RCC 7860 (cell line): ENCODE measurements around the gene CACNA1D.
"Not testable (repeated sequence)": the region's sequence is repeated elsewhere in the genome, so short reads cannot be mapped to it uniquely, and the experiment has no call there.

Source experiments
- DNase-seq: peaks from one replicate; pipeline ENCODE4 v3.0.0-alpha.2; 2015; ENCODE audit warnings: low spot score
- FAIRE-seq: peaks from 2 replicates; lab custom pipeline; 2012; peaks lifted over from hg19 to GRCh38; lab: Jason Lieb, UNC

The CACNA1D gene

DNA sequence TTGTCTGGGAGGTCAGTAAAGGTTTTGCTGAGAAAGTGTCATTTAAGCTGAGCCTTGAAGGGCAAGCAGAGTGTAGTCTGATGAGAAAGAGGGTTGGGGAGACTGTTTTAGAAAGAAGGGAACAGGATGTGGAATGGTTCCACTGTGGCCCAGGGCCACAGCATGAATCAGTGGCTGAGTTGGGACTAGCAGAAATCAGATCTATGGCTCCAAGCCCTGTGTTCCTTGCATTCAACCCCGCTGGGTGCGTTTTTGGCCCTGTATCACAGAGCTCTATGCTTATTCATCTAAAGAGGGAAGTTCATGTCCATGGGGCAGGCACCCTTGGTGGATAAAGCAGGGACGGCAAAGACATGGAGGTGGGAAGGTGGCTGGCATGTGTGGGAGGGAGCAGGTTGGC, 151.3 kb downstream of the CACNA1D start:
- DNase-seq (no peak), FAIRE-seq (no peak)

DNA sequence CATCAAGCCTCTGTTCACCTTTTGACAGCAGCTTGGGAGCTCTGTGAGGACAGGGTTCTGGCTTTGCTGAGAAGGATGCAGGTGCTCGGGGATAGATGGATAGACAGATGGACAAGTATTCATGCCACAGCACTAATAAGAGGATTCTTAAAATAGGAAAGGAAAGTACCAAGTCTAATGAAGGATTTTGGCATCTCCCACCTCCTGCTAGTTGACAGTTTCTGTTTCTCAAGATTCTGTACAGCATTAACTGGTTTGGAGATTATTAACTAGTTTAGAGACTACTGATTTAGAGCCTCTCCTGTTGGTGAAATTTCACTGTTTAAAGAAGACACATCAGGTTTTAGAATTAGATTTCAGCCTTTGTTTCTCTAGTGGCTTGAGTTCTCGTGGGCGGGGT, 152.3 kb downstream of the CACNA1D start:
- no peak for FAIRE-seq

DNA sequence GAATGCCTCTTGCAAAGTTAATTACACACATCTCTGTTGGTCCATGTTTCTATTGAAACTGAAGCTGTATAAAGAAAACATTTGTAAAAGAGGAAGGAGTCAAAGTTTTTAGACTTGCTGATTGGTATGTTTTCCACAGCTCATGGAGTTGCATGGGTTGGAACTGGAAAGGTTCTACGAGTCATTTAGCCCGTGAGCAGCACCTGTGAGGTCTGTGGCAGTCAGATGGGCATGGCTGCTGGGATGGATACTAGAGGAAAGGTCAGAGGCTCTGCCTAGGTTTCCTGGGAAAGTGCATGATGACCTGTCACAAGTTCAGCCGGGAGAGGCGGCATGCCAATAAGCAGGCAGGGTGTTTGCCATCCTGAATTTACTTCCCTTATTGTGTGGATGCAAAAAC, 155.4 kb downstream of the CACNA1D start:
- FAIRE-seq, result no peak

More for the DNA sequence above, 152.3 kb downstream of the CACNA1D start:
- DNase-seq, result no peak

DNA sequence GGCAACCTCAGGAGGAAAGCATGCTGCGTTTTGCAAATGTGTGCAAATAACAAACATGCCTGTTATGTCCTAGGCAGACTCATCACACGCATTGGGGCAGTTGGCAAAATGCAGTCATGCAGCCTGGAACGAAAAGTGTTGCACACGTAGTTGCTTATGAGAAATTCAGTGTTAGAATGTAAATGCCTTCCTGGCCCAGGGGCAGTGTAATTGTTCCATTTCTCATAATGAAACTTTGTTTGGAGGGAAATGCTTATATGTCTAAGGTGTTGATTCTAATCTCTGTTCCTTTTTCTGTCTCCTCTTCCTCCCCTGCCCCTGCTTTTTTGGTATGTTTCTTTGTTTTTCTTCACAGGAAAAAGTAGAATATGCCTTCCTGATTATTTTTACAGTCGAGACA, 156.0 kb downstream of the CACNA1D start:
- FAIRE-seq (no peak), DNase-seq (no peak)

More for the DNA sequence above, 155.4 kb downstream of the CACNA1D start:
- no peak for DNase-seq

DNA sequence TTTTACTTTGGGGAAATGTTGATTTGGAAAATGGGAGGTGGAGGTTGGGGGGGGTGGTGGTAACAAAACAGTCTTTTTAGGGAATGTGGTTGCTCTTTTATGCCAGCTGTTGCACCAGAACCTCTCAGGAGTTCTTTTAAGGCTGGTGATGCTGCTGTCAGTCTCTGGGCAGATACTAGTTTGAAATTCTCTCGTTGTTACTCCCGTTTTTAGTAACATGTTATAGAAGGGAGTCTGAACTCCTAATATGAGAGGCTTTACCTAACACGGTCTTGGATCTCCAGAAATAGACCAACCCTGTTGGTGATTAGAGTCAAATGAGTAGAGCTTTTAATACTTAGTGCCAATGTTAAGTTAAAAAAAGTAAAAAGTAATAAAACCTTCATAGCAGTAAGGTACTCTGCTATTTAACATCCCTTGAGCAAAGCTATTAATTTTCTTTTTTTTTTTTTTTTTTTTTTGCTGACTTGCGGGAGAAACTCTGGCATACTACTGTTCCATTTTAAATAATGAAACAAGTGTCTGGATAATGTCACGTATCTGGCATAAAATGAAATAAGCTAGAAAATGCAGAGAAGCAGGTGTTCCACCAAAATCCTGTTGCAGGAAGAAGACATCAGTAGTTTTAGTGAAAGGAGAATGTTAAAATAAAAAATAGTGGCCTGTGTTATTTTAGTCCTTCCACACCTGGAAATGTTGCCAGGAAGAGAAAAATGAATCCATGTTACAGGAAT, 156.7 kb downstream of the CACNA1D start:
- DNase-seq (no peak), FAIRE-seq (no peak)

DNA sequence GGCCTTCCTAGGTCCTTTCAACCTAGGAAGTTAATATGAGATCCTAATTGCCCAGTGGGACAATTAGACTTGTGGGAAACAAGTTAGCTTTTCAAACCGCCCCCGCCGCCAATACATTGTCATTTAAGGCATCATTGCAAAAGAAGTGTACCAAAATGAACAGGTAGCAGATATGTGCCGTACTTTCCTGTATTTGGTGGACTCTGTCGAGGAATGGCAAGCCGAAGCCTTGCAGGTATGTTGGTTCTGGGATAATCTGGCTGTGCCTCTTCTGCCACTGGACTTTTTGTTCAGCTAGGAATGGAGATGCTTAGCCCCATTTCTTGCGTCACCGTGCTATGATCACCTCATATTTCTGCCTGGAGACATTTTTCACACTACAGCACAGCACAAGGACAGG, 157.5 kb downstream of the CACNA1D start:
- FAIRE-seq, result no peak
- DNase-seq, result no peak

DNA sequence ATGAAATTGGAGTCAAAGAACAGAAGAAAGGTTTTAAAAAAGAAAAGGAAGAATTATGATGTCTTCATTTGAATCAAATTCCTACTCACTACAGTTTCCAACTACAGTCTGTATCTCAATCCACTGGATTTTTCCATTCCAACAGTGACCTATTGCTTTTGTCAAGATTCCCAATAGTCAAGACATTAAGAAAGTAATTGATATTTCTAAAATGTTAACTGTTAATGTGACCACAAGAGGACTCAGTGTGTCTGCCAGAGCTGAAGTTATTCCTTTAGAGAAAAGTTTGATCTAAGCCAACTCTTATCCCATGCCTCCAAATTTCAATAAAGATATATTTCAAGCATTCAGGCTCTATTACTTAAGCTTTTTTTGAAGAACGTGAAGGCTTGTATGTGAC, 163.2 kb downstream of the CACNA1D start:
- DNase-seq, result no peak
- FAIRE-seq, result no peak

DNA sequence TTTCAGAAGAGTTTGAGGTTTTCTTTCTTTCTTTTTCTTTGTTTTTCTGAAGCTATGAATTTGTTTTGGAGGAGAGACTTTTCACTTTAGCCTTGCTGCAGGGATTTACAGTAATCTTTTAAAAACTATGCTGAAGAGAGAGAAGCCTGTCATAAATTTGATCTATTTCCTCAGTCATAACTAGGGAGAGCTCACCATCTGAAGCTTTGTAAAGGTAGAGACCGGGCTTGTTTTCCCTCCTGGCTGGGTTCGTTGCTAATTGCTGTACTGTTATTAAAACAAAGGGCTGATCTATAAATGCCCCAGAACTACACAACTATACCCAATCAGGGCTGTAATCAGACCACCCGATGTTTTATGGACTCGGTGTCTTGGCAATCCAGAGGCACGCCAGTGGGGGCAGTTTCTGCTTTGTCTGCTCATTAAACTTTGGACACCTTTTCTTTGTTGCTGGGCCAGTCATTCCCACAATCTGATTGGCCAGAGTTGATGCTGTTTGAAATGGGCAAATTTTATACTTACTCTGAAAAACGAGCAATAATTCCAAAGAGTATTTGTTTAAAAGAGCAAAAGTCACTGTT, 164.3 kb downstream of the CACNA1D start:
- no peak for DNase-seq
- FAIRE-seq, result no peak

DNA sequence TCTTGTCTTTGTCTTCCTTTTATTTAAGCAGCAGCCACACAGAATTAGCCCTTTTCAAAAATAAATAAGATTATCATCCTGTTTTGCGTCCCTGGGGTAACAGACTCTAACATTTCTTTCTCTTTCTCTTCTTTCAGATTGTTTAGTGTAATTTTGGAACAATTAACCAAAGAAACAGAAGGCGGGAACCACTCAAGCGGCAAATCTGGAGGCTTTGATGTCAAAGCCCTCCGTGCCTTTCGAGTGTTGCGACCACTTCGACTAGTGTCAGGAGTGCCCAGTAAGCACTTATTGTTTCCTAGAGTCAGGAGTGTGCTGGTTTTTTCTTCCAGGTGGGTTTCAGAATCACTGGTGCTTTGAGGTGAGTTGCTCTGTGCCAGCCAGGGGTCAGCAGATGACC, 165.6 kb downstream of the CACNA1D start:
- no peak for FAIRE-seq
- DNase-seq, result no peak

DNA sequence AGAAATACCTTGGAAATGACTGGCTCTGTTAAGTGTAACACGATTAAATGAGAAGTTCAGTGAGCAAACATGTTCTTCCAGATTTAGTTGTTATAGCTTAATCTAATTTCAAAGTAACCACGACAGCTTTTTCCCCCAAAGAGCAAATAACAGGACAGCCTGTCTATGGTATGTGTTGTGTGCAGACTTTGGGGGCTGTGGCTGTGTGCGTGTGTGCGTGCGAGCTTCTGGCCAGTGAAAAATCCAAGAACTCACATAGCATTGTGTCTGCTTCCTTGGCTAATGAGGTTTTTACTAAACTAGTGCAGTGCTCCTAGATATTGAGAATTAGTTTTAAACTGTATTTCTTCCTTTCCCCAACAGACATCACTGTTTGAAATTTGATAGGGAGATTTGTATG, 167.1 kb downstream of the CACNA1D start:
- DNase-seq, result no peak
- FAIRE-seq, result no peak

DNA sequence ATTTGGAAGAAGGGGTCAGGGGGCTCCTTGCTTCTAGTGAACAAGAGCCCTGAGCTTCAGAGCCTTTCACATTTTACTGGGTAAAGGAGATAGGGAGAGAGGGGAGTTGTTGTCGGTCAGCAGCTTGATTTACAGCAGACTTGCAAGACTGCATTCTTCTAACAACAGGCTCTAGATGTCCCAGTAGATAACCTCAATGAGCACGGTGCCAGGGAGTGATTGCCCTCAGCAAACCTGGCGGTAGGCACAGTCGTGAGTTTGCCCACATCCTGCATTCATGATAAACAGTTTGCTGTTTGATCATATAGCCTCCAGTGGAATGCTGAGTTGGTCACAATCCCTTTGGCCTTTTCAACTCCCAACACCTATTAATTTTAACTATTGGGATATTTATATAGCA, 170.4 kb downstream of the CACNA1D start:
- not testable (repeated sequence) for FAIRE-seq, DNase-seq

DNA sequence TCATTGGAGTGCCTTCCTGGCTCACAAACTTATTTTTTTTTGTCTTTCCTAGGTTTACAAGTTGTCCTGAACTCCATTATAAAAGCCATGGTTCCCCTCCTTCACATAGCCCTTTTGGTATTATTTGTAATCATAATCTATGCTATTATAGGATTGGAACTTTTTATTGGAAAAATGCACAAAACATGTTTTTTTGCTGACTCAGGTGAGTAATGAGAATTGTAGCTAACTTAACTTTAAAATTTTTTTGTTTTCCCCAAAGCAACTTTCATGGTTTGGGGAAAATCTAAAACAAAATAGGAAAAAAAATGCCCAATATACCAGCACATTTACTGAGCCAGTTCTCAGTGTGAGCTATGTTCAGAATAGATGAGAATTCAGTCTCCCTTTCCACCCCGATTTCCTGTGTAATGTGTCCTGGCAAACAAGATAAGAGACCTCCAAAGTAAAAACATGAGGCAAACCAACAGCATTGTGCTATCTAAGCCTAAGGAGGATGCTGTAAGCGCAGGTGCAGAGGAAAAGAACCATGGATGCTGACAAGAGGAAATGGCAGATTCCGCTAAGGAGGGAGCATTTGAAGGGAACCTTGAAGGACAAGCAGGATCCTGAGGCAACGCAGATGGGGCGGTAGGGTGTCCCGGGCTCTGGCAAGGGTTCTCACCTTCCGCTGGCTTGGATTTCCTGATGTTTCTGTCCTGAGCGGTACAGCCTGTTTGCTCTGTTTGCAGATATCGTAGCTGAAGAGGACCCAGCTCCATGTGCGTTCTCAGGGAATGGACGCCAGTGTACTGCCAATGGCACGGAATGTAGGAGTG, 171.4 kb downstream of the CACNA1D start:
- FAIRE-seq (no peak), DNase-seq (no peak)

DNA sequence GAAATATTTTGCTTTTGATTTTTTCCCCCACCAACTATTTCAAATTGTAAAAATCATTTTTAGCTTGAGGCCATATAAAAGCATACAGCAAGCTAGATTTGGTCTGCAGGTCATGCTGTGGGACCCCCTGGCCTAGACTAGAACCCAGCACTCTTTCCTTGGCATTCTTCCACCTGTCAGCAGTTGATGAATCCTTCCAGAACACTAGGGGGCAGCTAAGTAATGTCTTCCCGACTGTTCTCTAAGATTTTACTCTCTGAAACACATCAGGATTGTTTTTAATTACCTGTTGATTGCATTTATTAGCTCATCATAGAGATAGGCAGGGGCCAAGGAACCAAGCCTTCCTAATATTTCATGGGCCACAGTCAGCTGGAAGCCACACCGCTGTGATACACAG, 174.5 kb downstream of the CACNA1D start:
- FAIRE-seq (no peak), DNase-seq (no peak)

DNA sequence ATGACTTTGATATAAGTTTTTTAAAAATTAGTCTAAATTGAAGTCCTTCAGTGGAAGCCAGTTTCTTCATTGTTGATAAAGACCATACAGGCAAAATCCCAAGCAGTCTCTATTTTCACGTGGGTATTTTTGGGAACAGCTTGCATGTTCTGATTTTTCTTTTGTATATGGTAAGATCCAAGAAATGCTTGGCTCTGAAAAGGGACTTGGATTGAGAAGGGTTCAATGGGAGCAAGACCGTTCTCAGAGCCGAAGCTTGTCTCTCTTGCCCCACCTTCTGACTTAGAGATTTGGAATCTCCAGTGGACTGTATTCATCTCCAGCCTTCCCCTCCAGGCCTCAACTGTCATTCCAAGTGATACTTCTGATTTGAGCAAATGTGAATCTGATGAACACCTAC, 176.3 kb downstream of the CACNA1D start:
- no peak for FAIRE-seq
- no peak for DNase-seq

DNA sequence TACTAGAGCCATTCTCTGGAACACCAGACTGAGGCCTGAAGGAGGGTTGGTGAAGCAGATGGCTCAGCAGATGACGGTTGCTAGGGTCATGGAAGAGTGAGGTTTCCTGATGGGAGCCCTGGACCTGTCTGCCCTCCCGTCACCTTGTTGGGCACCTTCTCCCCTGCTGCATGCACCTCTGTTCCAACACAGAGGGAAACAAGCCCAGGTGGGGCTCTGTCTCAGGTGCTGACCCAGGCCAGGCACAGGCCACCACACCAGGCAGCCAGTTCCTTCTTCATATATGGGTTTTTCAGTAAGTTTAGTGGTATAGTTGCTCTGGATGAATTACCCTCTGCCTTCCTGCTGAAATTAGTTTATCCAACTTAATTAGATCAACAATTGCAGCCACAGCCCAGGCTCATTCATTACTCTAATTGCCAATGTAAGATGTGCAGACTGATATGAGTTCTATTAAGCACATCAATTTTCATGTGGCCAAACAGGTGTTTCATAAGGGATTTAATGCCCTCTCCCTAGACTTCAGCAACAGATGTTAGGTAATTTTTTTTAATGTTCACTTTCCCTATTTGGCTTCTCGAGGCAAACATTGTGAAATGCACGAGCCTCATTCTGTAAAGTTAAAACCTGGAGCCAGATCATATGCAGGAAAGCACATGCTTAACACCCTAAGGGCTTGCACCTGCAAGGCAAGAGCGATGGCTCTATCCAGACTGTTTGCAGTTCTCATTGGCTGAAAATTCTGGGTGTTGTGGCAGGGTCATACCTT, 177.0 kb downstream of the CACNA1D start:
- no peak for DNase-seq
- FAIRE-seq, result no peak

DNA sequence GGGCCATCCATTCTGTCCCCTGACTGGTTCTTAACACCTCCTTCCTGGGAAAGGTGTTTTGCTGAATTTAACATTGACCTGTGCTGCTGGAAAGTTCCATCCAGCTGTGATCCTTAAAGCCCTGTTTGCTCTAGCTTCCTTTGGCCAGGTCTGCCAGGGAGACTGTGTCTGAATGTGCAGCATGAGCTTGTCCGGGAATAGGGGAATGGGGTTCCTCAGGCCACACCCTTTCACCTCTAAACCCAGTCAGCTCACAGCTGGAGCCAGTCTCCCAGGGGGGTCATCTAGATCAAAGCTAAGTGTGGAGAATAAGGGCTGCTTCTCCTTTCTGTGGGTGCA, 177.5 kb downstream of the CACNA1D start:
- FAIRE-seq (no peak), DNase-seq (no peak)

DNA sequence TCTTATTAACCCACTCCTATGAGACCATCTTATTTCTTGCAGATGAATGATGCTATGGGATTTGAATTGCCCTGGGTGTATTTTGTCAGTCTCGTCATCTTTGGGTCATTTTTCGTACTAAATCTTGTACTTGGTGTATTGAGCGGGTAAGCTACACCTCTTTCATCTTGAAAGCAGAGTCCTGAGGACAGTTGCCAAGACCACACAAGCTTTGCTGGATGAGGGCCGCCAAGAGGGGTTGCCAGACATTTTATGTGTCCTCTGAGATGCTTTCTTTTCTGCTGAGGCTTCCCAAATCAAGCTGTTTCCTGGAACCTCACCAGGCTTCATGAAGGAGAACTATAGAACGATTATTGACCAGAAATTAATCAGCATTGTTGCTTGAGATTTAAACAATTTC, 178.6 kb downstream of the CACNA1D start:
- DNase-seq (no peak), FAIRE-seq (no peak)

DNA sequence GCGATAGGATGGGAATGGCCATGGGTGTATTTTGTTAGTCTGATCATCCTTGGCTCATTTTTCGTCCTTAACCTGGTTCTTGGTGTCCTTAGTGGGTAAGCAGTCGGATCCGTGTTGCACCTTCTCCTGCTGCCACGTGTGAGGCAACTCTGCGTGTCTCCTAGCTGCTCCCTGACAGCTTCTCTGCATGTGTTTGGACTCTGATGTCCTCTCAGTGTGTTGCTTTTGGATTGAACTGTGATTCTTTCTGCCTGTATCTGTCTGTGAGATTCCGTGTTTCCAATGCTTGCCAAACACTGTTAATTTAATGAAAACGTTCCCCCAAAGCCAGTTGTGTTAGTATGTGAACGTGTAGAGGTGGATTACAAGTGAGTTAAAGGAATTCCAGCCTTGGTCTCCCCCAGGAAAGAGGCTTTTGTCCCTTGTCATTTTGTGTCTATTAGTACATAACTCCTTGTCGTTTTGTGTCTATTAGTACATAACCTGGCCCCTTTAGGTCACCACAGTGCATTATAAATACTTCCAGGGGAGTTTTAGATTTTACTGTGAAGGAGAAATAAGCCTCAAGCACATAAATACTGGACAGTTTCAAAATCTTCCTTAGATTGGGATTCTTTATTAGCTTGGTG, 179.4 kb downstream of the CACNA1D start:
- no peak for FAIRE-seq
- DNase-seq, result no peak

DNA sequence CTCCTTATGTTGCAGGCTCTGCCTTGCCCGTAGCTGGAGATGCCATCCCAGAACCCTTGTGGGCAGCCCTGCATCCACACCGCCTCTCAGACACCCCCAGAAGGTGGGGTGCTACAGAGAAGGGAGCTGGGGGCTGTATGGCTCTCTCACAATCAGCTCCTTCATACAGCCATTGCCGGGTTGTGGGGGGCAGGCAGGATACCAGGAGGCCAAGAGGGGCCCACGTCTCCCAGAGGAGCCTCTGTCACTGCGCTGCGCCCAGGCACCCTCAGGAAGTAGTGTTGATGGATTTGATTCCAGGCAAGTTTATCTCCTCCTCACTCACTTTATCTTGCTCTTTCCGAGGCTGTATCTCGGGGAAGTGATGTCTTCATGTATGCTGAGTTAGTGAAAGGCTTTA, 180.2 kb downstream of the CACNA1D start:
- DNase-seq, result no peak
- FAIRE-seq, result no peak

DNA sequence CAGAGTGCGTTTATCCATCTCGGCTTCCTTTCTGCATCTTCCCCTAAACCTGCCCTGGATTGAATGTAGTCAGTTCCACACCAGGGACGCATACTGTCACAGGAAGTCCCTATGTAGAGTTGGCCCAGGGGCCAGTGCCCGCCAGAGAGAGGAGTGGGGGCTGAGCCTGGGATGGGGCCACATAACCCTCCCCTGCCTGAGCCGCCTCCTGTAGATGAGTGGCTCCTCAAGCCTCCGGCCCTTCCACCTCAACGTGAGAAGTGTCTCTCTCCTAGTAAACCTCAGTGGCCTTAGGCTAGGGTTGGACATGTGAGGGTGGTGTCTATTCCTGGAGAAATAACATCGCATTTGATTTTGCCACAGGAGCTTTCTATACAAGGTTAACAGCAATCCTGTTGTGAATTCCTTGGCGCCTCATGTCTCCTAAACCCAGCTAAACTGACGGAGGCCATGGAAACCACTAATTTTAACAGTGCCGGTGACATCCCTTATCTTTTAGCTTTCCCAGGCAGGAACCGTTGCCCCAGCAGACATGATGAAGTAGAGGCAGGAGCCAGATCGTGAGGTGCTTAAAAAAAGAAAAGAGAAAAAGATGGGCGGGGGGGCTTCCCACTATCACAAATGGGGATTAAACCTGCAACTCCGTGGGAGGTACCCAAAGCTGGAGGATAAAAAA, 180.7 kb downstream of the CACNA1D start:
- DNase-seq (no peak), FAIRE-seq (no peak)
